ENCODE data around the gene MED20. TPM values are rescaled to one million over a fixed set of nuclear protein-coding genes. Genes with fewer than 3 reads are reported as not detected.

The MED20 gene
- total RNA-seq, 1 experiment from 2014 or later = 26.4 TPM

DNA sequence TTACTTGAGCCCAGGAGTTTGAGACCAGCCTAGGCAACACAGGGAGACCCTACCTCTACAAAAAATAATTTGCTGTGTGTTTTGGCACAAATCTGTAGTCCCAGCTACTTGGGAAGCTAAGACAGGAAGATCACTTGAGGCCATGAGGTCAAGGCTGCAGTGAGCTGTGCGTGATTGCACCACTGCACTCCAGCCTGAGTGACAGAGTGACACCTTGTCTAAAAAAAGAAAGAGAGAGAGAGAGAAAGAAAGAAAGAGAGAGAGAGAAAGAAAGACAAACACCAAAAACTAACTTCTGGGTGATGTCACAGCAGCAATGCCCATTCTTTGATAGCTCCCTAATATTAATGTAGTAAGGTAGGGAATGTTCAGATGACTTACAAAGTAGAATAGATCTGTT lies 46.2 kb downstream of the MED20 start:
- Histone ChIP-seq H4K20me1 (ENCODE audit: insufficient read depth) (no peaks in the 10 kb centered on the region), H3K4me3 (replicated peaks in 1 of 2; ENCODE audit: low read depth in 1 of 2, low read length in 2 of 2) (no peak overlapping the region), H3K4me2 (ENCODE audit: low read length) (no peak overlapping the region), H3K27me3 (ENCODE audit: insufficient read depth, low read length) (no peaks in the 10 kb centered on the region), H3K9me2 (ENCODE audit: insufficient read depth) (no peaks in the 10 kb centered on the region), H3K27ac (ENCODE audit: low read depth, low read length) (no peak overlapping the region), H3K36me3 (ENCODE audit: control insufficient read depth in 1 of 2, insufficient read depth in 2 of 2, low read length in 2 of 2) (no peaks in the 10 kb centered on the region), H3K4me1 (ENCODE audit: control insufficient read depth in 1 of 2, insufficient read depth in 2 of 2, low read length in 2 of 2) (no peaks in the 10 kb centered on the region), H3K9me3 (ENCODE audit: control insufficient read depth in 1 of 2, insufficient read depth in 1 of 2, low read depth in 1 of 2, low read length in 2 of 2) (no peaks in the 10 kb centered on the region), H3K79me2 (ENCODE audit: insufficient read depth, low read length) (no peaks in the 10 kb centered on the region), H2AFZ (ENCODE audit: low read depth, low read length, poor library complexity, severe bottlenecking) (no peak overlapping the region), H3K9ac (ENCODE audit: low read length) (no peak overlapping the region)
- ChIA-PET POLR2A (no interaction called here), RAD21 (ENCODE audit: low non-redundant PET in 1 of 2, low total read pairs in 2 of 2, uncharacterized antibody in 2 of 2, unreplicated experiment in 2 of 2) (no interaction called here), CTCF (interaction anchor here (0.7 kb wide), 1 partner anchor 46 kb away, joined by 3 read pairs; the partner anchor contains the start of genes BYSL and MED20)
- no peak for ATAC-seq
- TF ChIP-seq SIN3A (IDR thresholded peaks at IDR 0.05; ENCODE audit: low read depth) (no peak), RAD21 (IDR thresholded peaks at IDR 0.05; ENCODE audit: low read depth) (no peak), TCF7L2 (IDR thresholded peaks at IDR 0.05; ENCODE audit: borderline replicate concordance, extremely low read depth, insufficient read depth, insufficient read length) (no peak), EZH2 (IDR thresholded peaks at IDR 0.05) (no peak), ZNF274 (IDR thresholded peaks at IDR 0.05; ENCODE audit: low read depth, low read length) (no peak), POLR2A (IDR thresholded peaks at IDR 0.05; ENCODE audit: borderline replicate concordance, extremely low read depth, insufficient read depth, insufficient read length) (no peak), POLR2AphosphoS5 (IDR thresholded peaks at IDR 0.05; ENCODE audit: low read depth, low read length) (no peak), ZFX (IDR thresholded peaks at IDR 0.05) (no peak)
- TF ChIP-seq, protein P1, sequence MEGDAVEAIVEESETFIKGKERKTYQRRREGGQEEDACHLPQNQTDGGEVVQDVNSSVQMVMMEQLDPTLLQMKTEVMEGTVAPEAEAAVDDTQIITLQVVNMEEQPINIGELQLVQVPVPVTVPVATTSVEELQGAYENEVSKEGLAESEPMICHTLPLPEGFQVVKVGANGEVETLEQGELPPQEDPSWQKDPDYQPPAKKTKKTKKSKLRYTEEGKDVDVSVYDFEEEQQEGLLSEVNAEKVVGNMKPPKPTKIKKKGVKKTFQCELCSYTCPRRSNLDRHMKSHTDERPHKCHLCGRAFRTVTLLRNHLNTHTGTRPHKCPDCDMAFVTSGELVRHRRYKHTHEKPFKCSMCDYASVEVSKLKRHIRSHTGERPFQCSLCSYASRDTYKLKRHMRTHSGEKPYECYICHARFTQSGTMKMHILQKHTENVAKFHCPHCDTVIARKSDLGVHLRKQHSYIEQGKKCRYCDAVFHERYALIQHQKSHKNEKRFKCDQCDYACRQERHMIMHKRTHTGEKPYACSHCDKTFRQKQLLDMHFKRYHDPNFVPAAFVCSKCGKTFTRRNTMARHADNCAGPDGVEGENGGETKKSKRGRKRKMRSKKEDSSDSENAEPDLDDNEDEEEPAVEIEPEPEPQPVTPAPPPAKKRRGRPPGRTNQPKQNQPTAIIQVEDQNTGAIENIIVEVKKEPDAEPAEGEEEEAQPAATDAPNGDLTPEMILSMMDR (IDR thresholded peaks at IDR 0.05 in 2 of 3, conservative IDR thresholded peaks at IDR 0.05 in 1 of 3; ENCODE audit: borderline replicate concordance in 1 of 3, insufficient read depth in 1 of 3, low read depth in 2 of 3, low read length in 2 of 3) = no peak
- intact Hi-C loops (cut with micrococcal nuclease) = no loop called here
- DNase-seq (ENCODE audit: low read depth, low spot score) = no peak
- BruUV-seq (replicated peaks) = no TSS peak
